ENCODE data around the gene KRTAP4-9. TPM values are rescaled to one million over a fixed set of nuclear protein-coding genes. Genes with fewer than 3 reads are reported as not detected.
"Not testable (repeated sequence)": the region's sequence is repeated elsewhere in the genome, so short reads cannot be mapped to it uniquely, and the experiment has no call there.

KRTAP4-9 gene
- polyA plus RNA-seq, 2 of the 4 experiments (the other 2 are of a cell fraction): not detected

DNA sequence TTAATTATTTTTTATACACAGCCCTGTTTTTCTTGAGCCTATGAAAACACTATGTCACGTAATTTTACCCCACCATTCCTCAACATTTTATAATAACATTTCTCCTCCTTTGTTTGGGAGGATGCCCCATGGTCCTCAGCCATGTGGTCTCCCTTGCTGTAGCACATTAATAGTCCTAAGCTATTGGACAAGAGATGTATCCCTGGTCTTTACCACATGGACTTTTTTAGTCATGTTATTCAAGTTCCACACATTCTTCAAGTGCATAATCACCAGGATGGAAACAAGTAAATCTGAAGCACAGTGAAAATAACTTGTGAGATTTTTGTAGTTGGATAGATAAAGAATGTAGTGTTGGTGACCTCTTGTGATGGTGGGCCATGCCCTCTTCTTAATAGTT lies 43.2 kb upstream of the KRTAP4-9 start (continued):
- TF ChIP-seq RFX5 (IDR thresholded peaks at IDR 0.05): no peak

GRCh38 chr17:41063449-41063848 lies 41.7 kb upstream of the KRTAP4-9 start:
- FAIRE-seq (no peak), ATAC-seq (no peak), DNase-seq (ENCODE audit: low read depth in 1 of 2, low spot score in 1 of 2) (no peak)
- no peak overlapping the region for H3K4me3 ChIP-seq
- no peak overlapping the region for H3K27ac ChIP-seq
- TF ChIP-seq RFX5 (IDR thresholded peaks at IDR 0.05): no peak
- TF ChIP-seq PHF8 (IDR thresholded peaks at IDR 0.05; ENCODE audit: borderline replicate concordance, low read depth): no peak
- TF ChIP-seq HOXB13 (CRISPR knock-in tag; IDR thresholded peaks at IDR 0.05; ENCODE audit: low read depth): no peak
- no peak for TF ChIP-seq ESRRA (IDR thresholded peaks at IDR 0.05; ENCODE audit: borderline replicate concordance, low read length)
- no peak for TF ChIP-seq RNF2 (IDR thresholded peaks at IDR 0.05; ENCODE audit: borderline replicate concordance, low read depth)
- TF ChIP-seq, protein P1, sequence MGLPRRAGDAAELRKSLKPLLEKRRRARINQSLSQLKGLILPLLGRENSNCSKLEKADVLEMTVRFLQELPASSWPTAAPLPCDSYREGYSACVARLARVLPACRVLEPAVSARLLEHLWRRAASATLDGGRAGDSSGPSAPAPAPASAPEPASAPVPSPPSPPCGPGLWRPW (IDR thresholded peaks at IDR 0.05): no peak
- TF ChIP-seq, protein P2, sequence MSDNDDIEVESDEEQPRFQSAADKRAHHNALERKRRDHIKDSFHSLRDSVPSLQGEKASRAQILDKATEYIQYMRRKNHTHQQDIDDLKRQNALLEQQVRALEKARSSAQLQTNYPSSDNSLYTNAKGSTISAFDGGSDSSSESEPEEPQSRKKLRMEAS (IDR thresholded peaks at IDR 0.05): no peak
- no peak for TF ChIP-seq EHF (CRISPR knock-in tag; IDR thresholded peaks at IDR 0.05)
- no peak for TF ChIP-seq HOXA7 (CRISPR knock-in tag; IDR thresholded peaks at IDR 0.05)
- no peak for TF ChIP-seq POLR2AphosphoS2 (conservative IDR thresholded peaks at IDR 0.05; ENCODE audit: low read length)
- TF ChIP-seq, protein P3, sequence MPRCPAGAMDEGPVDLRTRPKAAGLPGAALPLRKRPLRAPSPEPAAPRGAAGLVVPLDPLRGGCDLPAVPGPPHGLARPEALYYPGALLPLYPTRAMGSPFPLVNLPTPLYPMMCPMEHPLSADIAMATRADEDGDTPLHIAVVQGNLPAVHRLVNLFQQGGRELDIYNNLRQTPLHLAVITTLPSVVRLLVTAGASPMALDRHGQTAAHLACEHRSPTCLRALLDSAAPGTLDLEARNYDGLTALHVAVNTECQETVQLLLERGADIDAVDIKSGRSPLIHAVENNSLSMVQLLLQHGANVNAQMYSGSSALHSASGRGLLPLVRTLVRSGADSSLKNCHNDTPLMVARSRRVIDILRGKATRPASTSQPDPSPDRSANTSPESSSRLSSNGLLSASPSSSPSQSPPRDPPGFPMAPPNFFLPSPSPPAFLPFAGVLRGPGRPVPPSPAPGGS (IDR thresholded peaks at IDR 0.05): no peak
- TF ChIP-seq CBX8 (IDR thresholded peaks at IDR 0.05): no peak
- no peak for TF ChIP-seq RCOR1 (IDR thresholded peaks at IDR 0.05; ENCODE audit: low read depth, low read length)
- TF ChIP-seq FOSB (CRISPR knock-in tag; IDR thresholded peaks at IDR 0.05): no peak
- no peak for TF ChIP-seq HEYL (CRISPR knock-in tag; IDR thresholded peaks at IDR 0.05)
- no peak for TF ChIP-seq EHMT2 (IDR thresholded peaks at IDR 0.05; ENCODE audit: low read depth)
- no peak for TF ChIP-seq ZSCAN20 (CRISPR knock-in tag; IDR thresholded peaks at IDR 0.05)
- TF ChIP-seq E2F6 (IDR thresholded peaks at IDR 0.05; ENCODE audit: borderline replicate concordance, low read depth): no peak
- TF ChIP-seq JUNB (IDR thresholded peaks at IDR 0.05): no peak
- no peak for TF ChIP-seq CHD4 (IDR thresholded peaks at IDR 0.05; ENCODE audit: borderline replicate concordance)
- H3K4me2 ChIP-seq: no peak overlapping the region
- H3K9me3 ChIP-seq: no peaks in the 10 kb centered on the region
- ChIA-PET CTCF (interaction anchor here (0.7 to 1.4 kb wide), 2 partner anchors 12 to 599 kb away, joined by 3 to 4 read pairs; no protein-coding TSS in a partner anchor), POLR2A (no interaction called here)
- 77% methylated on average over 4 of the region's 4 CpGs for WGBS (ENCODE audit: missing lambda C conversion rate)
- H3K4me1 ChIP-seq: peaks cover 39% of the 10 kb centered on the region

DNA sequence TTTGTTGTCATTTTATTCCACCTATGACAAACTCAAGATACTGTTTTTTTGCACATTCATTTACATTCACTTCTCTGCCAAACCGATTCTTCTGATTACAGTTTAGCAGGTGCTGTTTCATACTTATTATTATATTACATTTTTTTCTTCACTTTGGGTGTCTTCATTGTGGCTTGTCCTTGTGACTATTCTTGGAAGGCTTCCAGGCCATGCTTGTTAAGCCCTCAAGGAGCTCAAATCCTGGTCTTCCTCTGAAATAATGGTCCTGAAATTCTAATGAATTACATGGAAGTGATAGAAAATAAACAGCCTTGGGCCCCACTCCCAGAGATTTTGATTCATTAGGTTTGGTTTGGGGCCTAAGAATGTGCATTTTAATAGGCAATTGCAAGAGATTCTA lies 40.9 kb upstream of the KRTAP4-9 start:
- TF ChIP-seq POLR2AphosphoS2 (conservative IDR thresholded peaks at IDR 0.05; ENCODE audit: low read length) (no peak), HOXB5 (CRISPR knock-in tag; IDR thresholded peaks at IDR 0.05) (no peak), PBX3 (IDR thresholded peaks at IDR 0.05) (no peak), NPAS2 (CRISPR knock-in tag; IDR thresholded peaks at IDR 0.05; ENCODE audit: borderline replicate concordance) (no peak)
- ATAC-seq: no peak
- CTCF ChIA-PET: interaction anchor here (1.0 to 1.4 kb wide), 2 partner anchors 485 to 598 kb away, joined by 3 to 4 read pairs; no protein-coding TSS in a partner anchor
- Histone ChIP-seq H3K27ac (no peak overlapping the region), H3K4me2 (no peak overlapping the region), H3K4me1 (peaks cover 30% of the 10 kb centered on the region), H3K4me3 (no peak overlapping the region), H3K9me3 (no peaks in the 10 kb centered on the region)
- 87% methylated on average over 1 of the region's 1 CpG for WGBS (ENCODE audit: missing lambda C conversion rate)
- FAIRE-seq: no peak
- DNase-seq (ENCODE audit: low read depth in 1 of 2, low spot score in 1 of 2): no peak
- POLR2A ChIA-PET: no interaction called here

DNA sequence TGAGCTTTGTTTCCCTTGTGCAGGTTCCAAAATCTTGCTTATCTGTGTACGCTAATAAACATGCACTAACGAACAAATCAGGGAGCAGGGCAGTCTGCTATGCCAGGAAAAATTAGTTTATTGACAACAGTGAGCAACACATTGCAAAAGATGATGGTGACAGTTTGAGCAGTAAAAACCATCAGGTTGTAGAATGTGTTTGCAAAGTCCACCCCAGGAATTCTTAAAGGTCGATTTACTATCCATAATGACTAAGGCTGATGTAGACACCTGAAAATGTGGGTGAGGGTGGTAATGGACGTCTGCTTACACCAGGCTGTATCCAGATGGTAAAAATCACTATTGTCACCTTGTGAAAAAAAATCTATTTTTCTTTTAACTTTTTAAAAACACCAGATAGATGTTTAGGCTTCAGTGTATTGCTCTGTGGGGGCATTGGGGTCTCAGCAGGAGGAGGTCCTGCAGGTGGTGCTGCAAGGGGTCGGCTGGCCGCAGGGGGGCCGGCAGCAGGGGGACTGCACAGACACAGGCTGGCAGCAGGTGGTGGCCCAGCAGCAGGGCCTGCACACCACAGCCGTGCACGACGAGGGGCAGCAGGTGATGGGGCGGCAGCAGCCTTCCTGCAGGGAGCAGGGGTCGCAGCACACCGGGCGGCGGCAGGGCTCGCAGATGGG lies 40.0 kb upstream of the KRTAP4-9 start:
- peaks cover 24% of the 10 kb centered on the region for H3K4me1 ChIP-seq
- POLR2A ChIA-PET; H3K4me2 ChIP-seq; H3K27ac ChIP-seq; ATAC-seq; H3K9me3 ChIP-seq; DNase-seq (ENCODE audit: low read depth in 1 of 2, low spot score in 1 of 2); FAIRE-seq; H3K4me3 ChIP-seq: not testable (repeated sequence)
- CTCF ChIA-PET: interaction anchor here (1.0 to 1.4 kb wide), 2 partner anchors 485 to 598 kb away, joined by 3 to 4 read pairs; no protein-coding TSS in a partner anchor
- 65% methylated on average over 7 of the region's 16 CpGs for WGBS (ENCODE audit: missing lambda C conversion rate)
